ENCODE measurements around the gene C11orf65. TPM values are rescaled to one million over a fixed set of nuclear protein-coding genes. Genes with fewer than 3 reads are reported as not detected.

The C11orf65 gene
- total and polyA plus RNA-seq, 4 donors: 0.33 to 3.3 (median 0.49) TPM

GRCh38 chr11:108498046-108498815, 30.9 kb upstream of the C11orf65 start, which contains the start of gene POGLUT3:
Gene POGLUT3, minus strand, starts transcription at chr11:108498384. Its CDS starts 18 bp downstream, at chr11:108498366.
- Histone ChIP-seq H3K27me3 (ENCODE audit: control insufficient read depth in 3 of 3, insufficient read depth in 3 of 3, low read length in 2 of 3) (no peaks in the 10 kb centered on the region), H3K4me1 (ENCODE audit: control insufficient read depth in 5 of 5, insufficient read depth in 5 of 5, low read length in 5 of 5) (peaks cover 0 to 15% (median 6%) of the 10 kb centered on the region in 5 donors), H3K9me3 (ENCODE audit: control insufficient read depth in 4 of 4, insufficient read depth in 3 of 4, low read length in 3 of 4) (no peaks in the 10 kb centered on the region), H3K27ac (ENCODE audit: low read depth in 1 of 2, low read length in 1 of 2) (peak within 1 kb of the TSS; percentile 98 to 99), H3K9ac (ENCODE audit: insufficient read depth in 1 of 2, low read length in 2 of 2) (peak within 1 kb of the TSS; percentile 86 to 99), H3K36me3 (ENCODE audit: control insufficient read depth in 4 of 4, insufficient read depth in 4 of 4, low read length in 4 of 4) (peaks cover 0 to 4% (median 1%) of the 10 kb centered on the region in 4 donors), H3K4me3 (peak within 1 kb of the TSS; percentile 70)
- ATAC-seq (ENCODE audit: insufficient read depth, low FRiP score): peak; percentile 71
- 0% methylated on average over 46 to 84 of the region's 84 CpGs for WGBS, 2 donors
- peak; percentile 82 to 87 (median 86) for DNase-seq
- no peak for TF ChIP-seq CTCF (IDR thresholded peaks at IDR 0.05; ENCODE audit: control extremely low read depth, extremely low read depth)

- DNase-seq: peak; percentile 92 to 98 (median 97)
- Histone ChIP-seq H3K4me1 (ENCODE audit: control insufficient read depth in 5 of 5, insufficient read depth in 5 of 5, low read length in 5 of 5) (peaks cover 0 to 15% (median 6%) of the 10 kb centered on the region in 5 donors), H3K27ac (ENCODE audit: low read depth in 1 of 2, low read length in 1 of 2) (peak overlapping the region; percentile 98 to 99), H3K9ac (ENCODE audit: insufficient read depth in 1 of 2, low read length in 2 of 2) (peak overlapping the region; percentile 86 to 99), H3K36me3 (ENCODE audit: control insufficient read depth in 4 of 4, insufficient read depth in 4 of 4, low read length in 4 of 4) (peaks cover 0 to 4% (median 1%) of the 10 kb centered on the region in 4 donors), H3K9me3 (ENCODE audit: control insufficient read depth in 4 of 4, insufficient read depth in 3 of 4, low read length in 3 of 4) (no peaks in the 10 kb centered on the region), H3K4me3 (peak overlapping the region; percentile 70), H3K27me3 (ENCODE audit: control insufficient read depth in 3 of 3, insufficient read depth in 3 of 3, low read length in 2 of 3) (no peaks in the 10 kb centered on the region)
- ATAC-seq (ENCODE audit: insufficient read depth, low FRiP score): peak; percentile 96
- 1% methylated on average over 30 of the region's 30 CpGs for WGBS, 2 donors
- TF ChIP-seq CTCF (IDR thresholded peaks at IDR 0.05; ENCODE audit: control extremely low read depth, extremely low read depth): no peak
Observed at GRCh38 chr11:108497317-108498045, 30.2 kb upstream of the C11orf65 start.

- 92 to 96% methylated on average over 7 of the region's 7 CpGs for WGBS, 2 donors
- Histone ChIP-seq H3K4me1 (ENCODE audit: control insufficient read depth in 5 of 5, insufficient read depth in 5 of 5, low read length in 5 of 5) (peaks cover 0 to 17% (median 6%) of the 10 kb centered on the region in 5 donors), H3K27ac (ENCODE audit: low read depth in 1 of 2, low read length in 1 of 2) (peak overlapping the region; percentile 98 to 99), H3K9ac (ENCODE audit: insufficient read depth in 1 of 2, low read length in 2 of 2) (peak overlapping the region in 1 of 2 donors; percentile 99), H3K4me3 (no peak overlapping the region), H3K9me3 (ENCODE audit: control insufficient read depth in 4 of 4, insufficient read depth in 3 of 4, low read length in 3 of 4) (no peaks in the 10 kb centered on the region), H3K36me3 (ENCODE audit: control insufficient read depth in 4 of 4, insufficient read depth in 4 of 4, low read length in 4 of 4) (peaks cover 0 to 4% (median 1%) of the 10 kb centered on the region in 4 donors), H3K27me3 (ENCODE audit: control insufficient read depth in 3 of 3, insufficient read depth in 3 of 3, low read length in 2 of 3) (no peaks in the 10 kb centered on the region)
- no peak for TF ChIP-seq CTCF (IDR thresholded peaks at IDR 0.05; ENCODE audit: control extremely low read depth, extremely low read depth)
- no peak for ATAC-seq (ENCODE audit: insufficient read depth, low FRiP score)
- peak in 2 of 3 donors; percentile 26 to 38 for DNase-seq
Observed at GRCh38 chr11:108496643-108497256, 29.4 kb upstream of the C11orf65 start.

Measured in lung (tissue), 12 donors.